ENCODE data around the gene CALM3. TPM values are rescaled to one million over a fixed set of nuclear protein-coding genes. Genes with fewer than 3 reads are reported as not detected.

CALM3 gene
- total and polyA plus RNA-seq, 2 of the 13 experiments (the other 11 are each of a cell fraction or from before 2014, with no cell fraction given), result 239 to 258 TPM

DNA sequence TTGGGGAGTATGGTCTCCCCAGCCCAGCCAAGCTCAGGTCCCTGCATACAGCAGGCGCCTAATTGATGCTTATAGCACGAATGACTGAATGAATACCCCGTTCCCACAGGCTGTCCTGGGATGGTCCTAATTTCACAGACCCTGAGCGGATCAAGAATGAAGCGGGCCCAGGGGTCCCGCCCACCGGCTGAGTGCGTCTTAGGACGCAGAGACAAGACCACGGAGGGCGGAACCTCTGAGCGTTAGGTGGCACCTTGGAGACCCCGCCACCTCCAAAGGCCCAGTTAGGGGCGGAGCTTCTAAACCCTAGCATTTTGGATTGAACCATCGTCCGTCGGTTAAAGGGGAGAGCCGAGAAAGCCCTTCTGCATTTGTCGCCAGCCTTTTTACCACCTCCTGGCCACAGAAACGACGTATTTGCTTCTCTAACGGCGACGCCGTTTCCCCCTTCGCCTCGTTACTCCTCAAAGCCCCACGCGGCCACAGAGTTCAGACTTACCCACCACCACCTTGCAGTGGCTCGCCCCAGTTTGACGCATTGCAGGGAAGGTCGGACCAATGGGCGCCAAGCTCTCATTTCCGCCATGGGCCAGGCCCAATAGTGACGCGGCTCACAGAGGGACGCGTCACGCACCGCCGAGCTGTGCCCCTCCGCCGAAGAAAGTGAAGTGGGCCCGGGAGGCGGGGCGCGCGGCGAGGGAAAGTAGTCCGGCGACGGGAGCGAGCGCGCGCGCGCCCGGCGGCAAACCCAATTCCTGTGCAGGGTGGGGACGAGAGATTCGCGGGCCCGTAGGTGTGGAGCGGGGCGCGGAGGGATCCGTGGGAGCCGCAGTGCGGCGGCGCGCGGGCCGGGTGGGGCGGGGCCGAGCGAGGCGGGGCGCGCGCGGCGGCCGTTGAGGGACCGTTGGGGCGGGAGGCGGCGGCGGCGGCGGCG lies 479 bp upstream of the CALM3 start (continued):
- TF ChIP-seq CEBPB (IDR thresholded peaks at IDR 0.05; ENCODE audit: borderline replicate concordance, low read depth, low read length), result no peak
- TF ChIP-seq CENPT (CRISPR knock-in tag; IDR thresholded peaks at IDR 0.05; ENCODE audit: low read depth), result no peak
- TF ChIP-seq, protein P1, sequence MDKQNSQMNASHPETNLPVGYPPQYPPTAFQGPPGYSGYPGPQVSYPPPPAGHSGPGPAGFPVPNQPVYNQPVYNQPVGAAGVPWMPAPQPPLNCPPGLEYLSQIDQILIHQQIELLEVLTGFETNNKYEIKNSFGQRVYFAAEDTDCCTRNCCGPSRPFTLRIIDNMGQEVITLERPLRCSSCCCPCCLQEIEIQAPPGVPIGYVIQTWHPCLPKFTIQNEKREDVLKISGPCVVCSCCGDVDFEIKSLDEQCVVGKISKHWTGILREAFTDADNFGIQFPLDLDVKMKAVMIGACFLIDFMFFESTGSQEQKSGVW (CRISPR knock-in tag; IDR thresholded peaks at IDR 0.05; ENCODE audit: borderline replicate concordance), result no peak
- TF ChIP-seq, protein P2, sequence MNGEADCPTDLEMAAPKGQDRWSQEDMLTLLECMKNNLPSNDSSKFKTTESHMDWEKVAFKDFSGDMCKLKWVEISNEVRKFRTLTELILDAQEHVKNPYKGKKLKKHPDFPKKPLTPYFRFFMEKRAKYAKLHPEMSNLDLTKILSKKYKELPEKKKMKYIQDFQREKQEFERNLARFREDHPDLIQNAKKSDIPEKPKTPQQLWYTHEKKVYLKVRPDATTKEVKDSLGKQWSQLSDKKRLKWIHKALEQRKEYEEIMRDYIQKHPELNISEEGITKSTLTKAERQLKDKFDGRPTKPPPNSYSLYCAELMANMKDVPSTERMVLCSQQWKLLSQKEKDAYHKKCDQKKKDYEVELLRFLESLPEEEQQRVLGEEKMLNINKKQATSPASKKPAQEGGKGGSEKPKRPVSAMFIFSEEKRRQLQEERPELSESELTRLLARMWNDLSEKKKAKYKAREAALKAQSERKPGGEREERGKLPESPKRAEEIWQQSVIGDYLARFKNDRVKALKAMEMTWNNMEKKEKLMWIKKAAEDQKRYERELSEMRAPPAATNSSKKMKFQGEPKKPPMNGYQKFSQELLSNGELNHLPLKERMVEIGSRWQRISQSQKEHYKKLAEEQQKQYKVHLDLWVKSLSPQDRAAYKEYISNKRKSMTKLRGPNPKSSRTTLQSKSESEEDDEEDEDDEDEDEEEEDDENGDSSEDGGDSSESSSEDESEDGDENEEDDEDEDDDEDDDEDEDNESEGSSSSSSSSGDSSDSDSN (CRISPR knock-in tag; IDR thresholded peaks at IDR 0.05), result peak; percentile 67; the same call in 1 of the 2 replicates
- no peak for TF ChIP-seq NFE2L1 (CRISPR knock-in tag; IDR thresholded peaks at IDR 0.05; ENCODE audit: borderline replicate concordance)
- TF ChIP-seq, protein P3, sequence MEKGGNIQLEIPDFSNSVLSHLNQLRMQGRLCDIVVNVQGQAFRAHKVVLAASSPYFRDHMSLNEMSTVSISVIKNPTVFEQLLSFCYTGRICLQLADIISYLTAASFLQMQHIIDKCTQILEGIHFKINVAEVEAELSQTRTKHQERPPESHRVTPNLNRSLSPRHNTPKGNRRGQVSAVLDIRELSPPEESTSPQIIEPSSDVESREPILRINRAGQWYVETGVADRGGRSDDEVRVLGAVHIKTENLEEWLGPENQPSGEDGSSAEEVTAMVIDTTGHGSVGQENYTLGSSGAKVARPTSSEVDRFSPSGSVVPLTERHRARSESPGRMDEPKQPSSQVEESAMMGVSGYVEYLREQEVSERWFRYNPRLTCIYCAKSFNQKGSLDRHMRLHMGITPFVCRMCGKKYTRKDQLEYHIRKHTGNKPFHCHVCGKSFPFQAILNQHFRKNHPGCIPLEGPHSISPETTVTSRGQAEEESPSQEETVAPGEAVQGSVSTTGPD (CRISPR knock-in tag; IDR thresholded peaks at IDR 0.05), result no peak
- TF ChIP-seq KAT2B (IDR thresholded peaks at IDR 0.05; ENCODE audit: borderline replicate concordance, low read depth, low read length), result no peak
- no peak for TF ChIP-seq PCBP2 (optimal IDR thresholded peaks at IDR 0.05; ENCODE audit: low read depth, low read length, poor library complexity, severe bottlenecking)
- TF ChIP-seq HOXA9 (CRISPR knock-in tag; IDR thresholded peaks at IDR 0.05; ENCODE audit: borderline replicate concordance), result no peak
- TF ChIP-seq, protein P4, sequence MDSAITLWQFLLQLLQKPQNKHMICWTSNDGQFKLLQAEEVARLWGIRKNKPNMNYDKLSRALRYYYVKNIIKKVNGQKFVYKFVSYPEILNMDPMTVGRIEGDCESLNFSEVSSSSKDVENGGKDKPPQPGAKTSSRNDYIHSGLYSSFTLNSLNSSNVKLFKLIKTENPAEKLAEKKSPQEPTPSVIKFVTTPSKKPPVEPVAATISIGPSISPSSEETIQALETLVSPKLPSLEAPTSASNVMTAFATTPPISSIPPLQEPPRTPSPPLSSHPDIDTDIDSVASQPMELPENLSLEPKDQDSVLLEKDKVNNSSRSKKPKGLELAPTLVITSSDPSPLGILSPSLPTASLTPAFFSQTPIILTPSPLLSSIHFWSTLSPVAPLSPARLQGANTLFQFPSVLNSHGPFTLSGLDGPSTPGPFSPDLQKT (CRISPR knock-in tag; IDR thresholded peaks at IDR 0.05; ENCODE audit: borderline replicate concordance), result no peak
- TF ChIP-seq ZNF34 (CRISPR knock-in tag; IDR thresholded peaks at IDR 0.05; ENCODE audit: borderline replicate concordance), result 0 out of 2 replicates have a peak, but pooled peaks have one; percentile 51
- TF ChIP-seq TMF1 (CRISPR knock-in tag; IDR thresholded peaks at IDR 0.05; ENCODE audit: low read depth), result no peak
- TF ChIP-seq NR2F1 (CRISPR knock-in tag; IDR thresholded peaks at IDR 0.05), result no peak
- TF ChIP-seq, protein P5, sequence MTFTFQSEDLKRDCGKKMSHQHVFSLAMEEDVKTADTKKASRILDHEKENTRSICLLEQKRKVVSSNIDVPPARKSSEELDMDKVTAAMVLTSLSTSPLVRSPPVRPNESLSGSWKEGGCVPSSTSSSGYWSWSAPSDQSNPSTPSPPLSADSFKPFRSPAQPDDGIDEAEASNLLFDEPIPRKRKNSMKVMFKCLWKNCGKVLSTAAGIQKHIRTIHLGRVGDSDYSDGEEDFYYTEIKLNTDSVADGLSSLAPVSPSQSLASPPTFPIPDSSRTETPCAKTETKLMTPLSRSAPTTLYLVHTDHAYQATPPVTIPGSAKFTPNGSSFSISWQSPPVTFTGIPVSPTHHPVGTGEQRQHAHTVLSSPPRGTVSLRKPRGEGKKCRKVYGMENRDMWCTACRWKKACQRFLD (CRISPR knock-in tag; IDR thresholded peaks at IDR 0.05; ENCODE audit: borderline replicate concordance), result peak; percentile 87; the same call in 1 of the 2 replicates
- TF ChIP-seq HNRNPH1 (optimal IDR thresholded peaks at IDR 0.05; ENCODE audit: low read depth, low read length), result no peak
- TF ChIP-seq ZNF432 (CRISPR knock-in tag; IDR thresholded peaks at IDR 0.05; ENCODE audit: borderline replicate concordance), result no peak
- peak; percentile 76 for TF ChIP-seq ZNF501 (CRISPR knock-in tag; IDR thresholded peaks at IDR 0.05)
- no peak for TF ChIP-seq ZNF20 (CRISPR knock-in tag; IDR thresholded peaks at IDR 0.05)
- TF ChIP-seq, protein P6, sequence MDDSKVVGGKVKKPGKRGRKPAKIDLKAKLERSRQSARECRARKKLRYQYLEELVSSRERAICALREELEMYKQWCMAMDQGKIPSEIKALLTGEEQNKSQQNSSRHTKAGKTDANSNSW (CRISPR knock-in tag; IDR thresholded peaks at IDR 0.05; ENCODE audit: borderline replicate concordance), result no peak

Measured in HepG2 (cell line).